Measurements from ENCODE around the gene MIS12.

GRCh38 chr17:5531085-5531418 lies 44.7 kb downstream of the MIS12 start:
- TF ChIP-seq CTCF (IDR thresholded peaks at IDR 0.05 in 2 of 3, conservative IDR thresholded peaks at IDR 0.05 in 1 of 3; ENCODE audit: borderline replicate concordance in 1 of 3, insufficient read depth in 1 of 3, low read depth in 2 of 3, low read length in 2 of 3): no peak
- no peak for TF ChIP-seq YY1 (IDR thresholded peaks at IDR 0.05; ENCODE audit: extremely low read depth, insufficient replicate concordance, low read depth, low read length)
- no peak for TF ChIP-seq ATF3 (IDR thresholded peaks at IDR 0.05)
- no peak for TF ChIP-seq POLR2A (IDR thresholded peaks at IDR 0.05; ENCODE audit: borderline replicate concordance, extremely low read depth, insufficient read depth, insufficient read length)
- TF ChIP-seq POLR2AphosphoS5 (IDR thresholded peaks at IDR 0.05; ENCODE audit: low read depth, low read length): no peak
- no peak for TF ChIP-seq MAX (IDR thresholded peaks at IDR 0.05)
- TF ChIP-seq EZH2phosphoT487 (IDR thresholded peaks at IDR 0.05; ENCODE audit: borderline replicate concordance): no peak
- TF ChIP-seq SP1 (IDR thresholded peaks at IDR 0.05; ENCODE audit: low read depth): no peak
